C1 segment of cervical spinal cord (tissue), 14 donors: ENCODE data around the gene PGA5.

Source experiments
- DNase-seq, 14 donors: peaks; one replicate each; lab custom pipeline; 2025; lab: John Stamatoyannopoulos, UW

Gene PGA5

GRCh38 chr11:61267437-61267841 lies 26.5 kb downstream of the PGA5 start:
- DNase-seq, result no peak

- no peak for DNase-seq
Measured at GRCh38 chr11:61268588-61269250, 27.7 kb downstream of the PGA5 start.

- DNase-seq, result no peak
Measured at GRCh38 chr11:61270354-61271076, 29.5 kb downstream of the PGA5 start.

GRCh38 chr11:61272731-61273130 lies 31.8 kb downstream of the PGA5 start:
- no peak for DNase-seq

- peak in 7 of 14 donors; percentile 14 to 68 (median 36) for DNase-seq
Measured at GRCh38 chr11:61273178-61274078, 32.5 kb downstream of the PGA5 start.

- DNase-seq, result no peak
Measured at GRCh38 chr11:61274084-61274483, 33.1 kb downstream of the PGA5 start.

GRCh38 chr11:61275191-61275590 lies 34.2 kb downstream of the PGA5 start:
- no peak for DNase-seq

- no peak for DNase-seq
Measured at GRCh38 chr11:61277186-61278000, 36.4 kb downstream of the PGA5 start.

GRCh38 chr11:61278001-61278470 lies 37.1 kb downstream of the PGA5 start:
- no peak for DNase-seq

- no peak for DNase-seq
Measured at GRCh38 chr11:61279934-61280659, 39.1 kb downstream of the PGA5 start.

- DNase-seq, result no peak
Measured at GRCh38 chr11:61280883-61281580, 40.1 kb downstream of the PGA5 start.

GRCh38 chr11:61281581-61282250 lies 40.7 kb downstream of the PGA5 start:
- peak in 1 of 14 donors; percentile 26 for DNase-seq

- DNase-seq, result no peak
Measured at GRCh38 chr11:61283613-61284012, 42.6 kb downstream of the PGA5 start.

GRCh38 chr11:61287338-61287977 lies 46.5 kb downstream of the PGA5 start:
- no peak for DNase-seq

GRCh38 chr11:61290905-61291690 lies 50.1 kb downstream of the PGA5 start:
- no peak for DNase-seq

GRCh38 chr11:61292356-61292755 lies 51.4 kb downstream of the PGA5 start:
- no peak for DNase-seq

GRCh38 chr11:61293867-61294716 lies 53.1 kb downstream of the PGA5 start:
- DNase-seq, result peak in 5 of 14 donors; percentile 25 to 55 (median 48)
